ENCODE measurements around the gene MRPL12.

DNA sequence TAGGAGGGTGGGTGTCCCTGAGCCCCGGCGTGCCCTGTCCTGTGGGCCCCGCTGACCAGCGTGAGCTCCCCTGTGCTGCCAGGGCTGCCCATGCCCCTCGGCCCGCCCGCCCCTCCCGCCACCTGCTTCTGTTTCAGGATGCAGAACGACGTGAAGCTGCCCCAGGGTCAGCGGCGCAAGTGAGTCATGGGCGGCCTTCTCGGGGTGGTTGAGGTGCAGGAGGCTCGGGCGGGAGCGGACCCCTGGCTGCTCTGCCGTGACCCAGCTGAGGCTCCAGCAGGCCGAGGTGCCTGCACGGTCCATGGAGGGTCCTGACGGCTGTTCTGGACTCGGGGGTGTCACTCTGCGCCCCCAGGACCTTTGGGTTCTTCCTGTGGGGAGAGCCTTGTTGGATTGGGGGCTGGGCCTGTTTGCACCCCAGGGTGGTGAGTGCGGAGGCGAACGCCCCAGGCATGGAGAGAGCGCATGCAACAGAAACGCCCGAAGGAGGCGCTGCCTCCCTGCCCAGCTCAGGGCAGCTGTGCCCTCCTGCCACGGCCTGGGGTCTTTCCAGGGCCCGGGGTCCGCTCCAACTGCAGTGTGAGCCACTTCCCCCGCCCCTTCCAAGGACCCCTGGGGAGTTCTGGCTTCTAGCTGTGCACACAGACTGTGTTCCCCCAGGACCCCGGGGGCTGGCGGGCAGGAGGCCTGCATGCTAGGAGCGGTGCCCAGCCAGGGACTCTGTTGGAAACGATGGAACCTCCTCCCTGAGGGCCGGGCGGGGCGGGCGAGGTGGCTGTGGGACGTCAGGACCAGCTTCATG lies 12.9 kb downstream of the MRPL12 start:
- TF ChIP-seq EZH2 (IDR thresholded peaks at IDR 0.05; ENCODE audit: insufficient read depth, poor library complexity, severe bottlenecking) (no peak), EZH2phosphoT487 (IDR thresholded peaks at IDR 0.05; ENCODE audit: insufficient read depth, low read depth) (no peak)

All from GM23248 (cell line).